Liver (tissue), 9 donors: ENCODE measurements around the gene XPNPEP1. TPM values are rescaled to one million over a fixed set of nuclear protein-coding genes. Genes with fewer than 3 reads are reported as not detected.

Experiments used
- DNase-seq: peaks from one replicate; pipeline ENCODE4 v3.0.0-alpha.2; 2017; ENCODE audit warnings: low spot score
- H3K27ac ChIP-seq, 2 donors: one replicate each; pipeline ENCODE4 v1.7.0; 2013; ENCODE audit warnings: inconsistent platforms in 2 of 2, low read length in 2 of 2, control low read depth in 1 of 2, low read depth in 1 of 2, mild to moderate bottlenecking in 1 of 2
- H3K27me3 ChIP-seq, 4 donors: one replicate each; pipeline versions ENCODE4 v1.6.1 to v1.7.0; 2013; ENCODE audit warnings: low read length in 3 of 4, inconsistent platforms in 1 of 4, mild to moderate bottlenecking in 1 of 4, moderate library complexity in 1 of 4; ENCODE audit not compliant: control insufficient read depth in 4 of 4, insufficient read depth in 4 of 4
- H3K36me3 ChIP-seq, 4 donors: one replicate each; pipeline versions ENCODE4 v1.6.1 to v1.7.0; 2013; ENCODE audit warnings: low read length in 3 of 4, mild to moderate bottlenecking in 3 of 4, low read depth in 1 of 4, moderate library complexity in 1 of 4; ENCODE audit not compliant: control insufficient read depth in 4 of 4, insufficient read depth in 3 of 4
- H3K4me1 ChIP-seq, 4 donors: one replicate each; pipeline versions ENCODE4 v1.6.1 to v1.7.0; 2013; ENCODE audit warnings: low read length in 3 of 4, mild to moderate bottlenecking in 3 of 4, moderate library complexity in 1 of 4; ENCODE audit not compliant: control insufficient read depth in 4 of 4, insufficient read depth in 4 of 4
- H3K4me3 ChIP-seq, 3 donors: one replicate each; pipeline versions ENCODE4 v1.6.1 to v1.7.0; 2013; ENCODE audit warnings: low read length in 3 of 3, control low read depth in 1 of 3, low read depth in 1 of 3, mild to moderate bottlenecking in 1 of 3
- H3K9ac ChIP-seq, 2 donors: one replicate each; pipeline ENCODE4 v1.7.0; 2013; ENCODE audit warnings: low read length in 2 of 2, mild to moderate bottlenecking in 2 of 2, moderate library complexity in 2 of 2, control low read depth in 1 of 2, low read depth in 1 of 2
- H3K9me3 ChIP-seq, 4 donors: one replicate each; pipeline versions ENCODE4 v1.6.1 to v1.7.0; 2013; ENCODE audit warnings: low read length in 3 of 4; ENCODE audit not compliant: control insufficient read depth in 4 of 4
- ATF3 ChIP-seq: IDR thresholded peaks from 2 replicates; pipeline ENCODE4 v1.6.1; 2016; ENCODE audit warnings: antibody characterized with exemption
- CTCF ChIP-seq: fragments of 150-350 bp; IDR thresholded peaks from 2 replicates; pipeline ENCODE4 v1.5.1; 2017; ENCODE audit warnings: improper control_type of control experiment, low read depth, low read length; ENCODE audit not compliant: missing input control
- EGR1 ChIP-seq, 2 donors: IDR thresholded peaks; 2 replicates each; pipeline ENCODE4 v1.6.1; 2016 to 2018; ENCODE audit warnings: antibody characterized with exemption in 2 of 2, low read depth in 2 of 2
- FOXA1 ChIP-seq: IDR thresholded peaks from 2 replicates; pipeline ENCODE4 v1.6.1; 2016; ENCODE audit warnings: antibody characterized with exemption
- FOXA2 ChIP-seq: IDR thresholded peaks from 2 replicates; pipeline ENCODE4 v1.6.1; 2016; ENCODE audit warnings: antibody characterized with exemption
- GABPA ChIP-seq, 2 donors: IDR thresholded peaks in 1 of 2; conservative IDR thresholded peaks in 1 of 2; 2 replicates each; pipeline ENCODE4 v1.6.1; 2016; ENCODE audit warnings: antibody characterized with exemption in 2 of 2, mild to moderate bottlenecking in 1 of 2, moderate library complexity in 1 of 2
- HNF4A ChIP-seq, 2 donors: conservative IDR thresholded peaks; 2 replicates each; pipeline ENCODE4 v1.6.1; 2016; ENCODE audit warnings: antibody characterized with exemption in 2 of 2, mild to moderate bottlenecking in 2 of 2
- HNF4G ChIP-seq: IDR thresholded peaks from 2 replicates; pipeline ENCODE4 v1.6.1; 2016; ENCODE audit warnings: antibody characterized with exemption
- JUND ChIP-seq, 2 donors: IDR thresholded peaks; 2 replicates each; pipeline ENCODE4 v1.6.1; 2016; ENCODE audit warnings: antibody characterized with exemption in 2 of 2
- NR2F2 ChIP-seq: IDR thresholded peaks from 2 replicates; pipeline ENCODE4 v1.6.1; 2016; ENCODE audit warnings: antibody characterized with exemption
- RAD21 ChIP-seq, 2 donors: IDR thresholded peaks; 2 replicates each; pipeline ENCODE4 v1.6.1; 2016; ENCODE audit warnings: antibody characterized with exemption in 2 of 2, mild to moderate bottlenecking in 2 of 2
- RXRA ChIP-seq, 2 donors: IDR thresholded peaks; 2 replicates each; pipeline ENCODE4 v1.6.1; 2017 to 2018; ENCODE audit warnings: antibody characterized with exemption in 2 of 2, mild to moderate bottlenecking in 1 of 2
- SP1 ChIP-seq: IDR thresholded peaks from 2 replicates; pipeline ENCODE4 v1.6.1; 2018; ENCODE audit warnings: antibody characterized with exemption, mild to moderate bottlenecking
- TAF1 ChIP-seq: conservative IDR thresholded peaks from 2 replicates; pipeline ENCODE4 v1.6.1; 2016; ENCODE audit warnings: antibody characterized with exemption, mild to moderate bottlenecking
- YY1 ChIP-seq: IDR thresholded peaks from 2 replicates; pipeline ENCODE4 v1.6.1; 2016; ENCODE audit warnings: antibody characterized with exemption, mild to moderate bottlenecking
- ZBTB33 ChIP-seq: IDR thresholded peaks from 2 replicates; pipeline ENCODE4 v1.6.1; 2016; ENCODE audit warnings: antibody characterized with exemption
- WGBS: extraction: QIAGEN DNeasy Blood & Tissue Kit; methylation state at CpG from one replicate; pipeline ENCODE4 v1.1.7; 2013; 5-methylcytosine and 5-hydroxymethylcytosine counted together
- polyA plus RNA-seq, 2 donors: library from polyadenylated mRNA; stranded (reverse) in 1 of 2; unstranded in 1 of 2; fragments of 200-250 nt in 1 of 2; fragments of >200 nt in 1 of 2; fragmentation: Nextera tagmentation in 1 of 2; extraction: Ambion mirVana in 1 of 2; gene quantifications; one replicate each; pipeline versions ENCODE4 v1.2.1 to v1.2.3, GENCODE V29; 2013 to 2015
- total RNA-seq, 2 donors: library from RNA; depleted of rRNA; stranded (reverse); fragments of >200 nt; gene quantifications; one replicate each; pipeline ENCODE4 v1.2.3, GENCODE V29; 2014
- TF ChIP-seq, protein P1 (sequence below): IDR thresholded peaks from 2 replicates; pipeline ENCODE4 v1.6.1; 2016; ENCODE audit warnings: antibody characterized with exemption
- TF ChIP-seq, protein P2 (sequence below): IDR thresholded peaks from 2 replicates; pipeline ENCODE4 v1.6.1; 2016; ENCODE audit warnings: antibody characterized with exemption, mild to moderate bottlenecking
- donor health status: healthy.
- donor health status: healthy.
- donor health status: healthy.
- donor health status: healthy.
- donor health status: healthy.

XPNPEP1 gene
- total and polyA plus RNA-seq, 4 donors: 9.1 to 38.1 (median 27.3) TPM

GRCh38 chr10:109968953-109969759 is 45.8 kb upstream of the XPNPEP1 start:
- DNase-seq: no peak
- no peaks in the 10 kb centered on the region for H3K9me3 ChIP-seq
- TF ChIP-seq CTCF (no peak), YY1 (no peak), TAF1 (no peak), ZBTB33 (no peak)
- H3K4me1 ChIP-seq: peaks cover 0 to 25% (median 17%) of the 10 kb centered on the region in 4 donors
- H3K36me3 ChIP-seq: no peaks in the 10 kb centered on the region
- H3K27me3 ChIP-seq: peaks cover 0 to 2% (median 0%) of the 10 kb centered on the region in 4 donors
- WGBS: 86% methylated on average over 14 of the region's 14 CpGs
- no peak overlapping the region for H3K27ac ChIP-seq
- H3K4me3 ChIP-seq: no peak overlapping the region
- no peak overlapping the region for H3K9ac ChIP-seq

DNA sequence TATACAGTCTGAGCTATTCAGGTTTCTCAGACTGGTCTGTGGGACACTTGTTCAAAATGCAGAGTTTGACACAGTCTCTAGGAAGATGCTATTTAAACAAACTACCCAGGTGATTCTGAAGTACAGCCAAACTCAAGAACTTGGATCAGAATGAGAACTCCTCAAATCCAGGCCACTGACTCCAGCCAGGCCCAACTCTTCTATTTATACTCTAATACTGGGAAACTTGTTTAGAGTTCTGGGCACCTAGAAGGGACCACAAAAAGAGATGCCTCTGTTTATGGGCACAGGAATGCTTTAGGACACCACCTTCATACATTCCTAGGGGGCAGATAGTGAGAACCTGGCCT is 44.4 kb upstream of the XPNPEP1 start:
- H3K27ac ChIP-seq: peak overlapping the region; percentile 21 to 32
- peaks cover 0 to 24% (median 17%) of the 10 kb centered on the region in 4 donors for H3K4me1 ChIP-seq
- no peaks in the 10 kb centered on the region for H3K9me3 ChIP-seq
- no peaks in the 10 kb centered on the region for H3K36me3 ChIP-seq
- no peak for TF ChIP-seq RXRA (IDR thresholded peaks at IDR 0.05)
- no peak for TF ChIP-seq RAD21 (IDR thresholded peaks at IDR 0.05)
- TF ChIP-seq, protein P1, sequence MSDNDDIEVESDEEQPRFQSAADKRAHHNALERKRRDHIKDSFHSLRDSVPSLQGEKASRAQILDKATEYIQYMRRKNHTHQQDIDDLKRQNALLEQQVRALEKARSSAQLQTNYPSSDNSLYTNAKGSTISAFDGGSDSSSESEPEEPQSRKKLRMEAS: no peak
- TF ChIP-seq HNF4G: no peak
- no peak for TF ChIP-seq YY1
- TF ChIP-seq TAF1: no peak
- TF ChIP-seq GABPA (IDR thresholded peaks at IDR 0.05 in 1 of 2, conservative IDR thresholded peaks at IDR 0.05 in 1 of 2): no peak
- TF ChIP-seq HNF4A (conservative IDR thresholded peaks at IDR 0.05): no peak
- TF ChIP-seq JUND (IDR thresholded peaks at IDR 0.05): no peak
- TF ChIP-seq FOXA1: no peak
- TF ChIP-seq, protein P2, sequence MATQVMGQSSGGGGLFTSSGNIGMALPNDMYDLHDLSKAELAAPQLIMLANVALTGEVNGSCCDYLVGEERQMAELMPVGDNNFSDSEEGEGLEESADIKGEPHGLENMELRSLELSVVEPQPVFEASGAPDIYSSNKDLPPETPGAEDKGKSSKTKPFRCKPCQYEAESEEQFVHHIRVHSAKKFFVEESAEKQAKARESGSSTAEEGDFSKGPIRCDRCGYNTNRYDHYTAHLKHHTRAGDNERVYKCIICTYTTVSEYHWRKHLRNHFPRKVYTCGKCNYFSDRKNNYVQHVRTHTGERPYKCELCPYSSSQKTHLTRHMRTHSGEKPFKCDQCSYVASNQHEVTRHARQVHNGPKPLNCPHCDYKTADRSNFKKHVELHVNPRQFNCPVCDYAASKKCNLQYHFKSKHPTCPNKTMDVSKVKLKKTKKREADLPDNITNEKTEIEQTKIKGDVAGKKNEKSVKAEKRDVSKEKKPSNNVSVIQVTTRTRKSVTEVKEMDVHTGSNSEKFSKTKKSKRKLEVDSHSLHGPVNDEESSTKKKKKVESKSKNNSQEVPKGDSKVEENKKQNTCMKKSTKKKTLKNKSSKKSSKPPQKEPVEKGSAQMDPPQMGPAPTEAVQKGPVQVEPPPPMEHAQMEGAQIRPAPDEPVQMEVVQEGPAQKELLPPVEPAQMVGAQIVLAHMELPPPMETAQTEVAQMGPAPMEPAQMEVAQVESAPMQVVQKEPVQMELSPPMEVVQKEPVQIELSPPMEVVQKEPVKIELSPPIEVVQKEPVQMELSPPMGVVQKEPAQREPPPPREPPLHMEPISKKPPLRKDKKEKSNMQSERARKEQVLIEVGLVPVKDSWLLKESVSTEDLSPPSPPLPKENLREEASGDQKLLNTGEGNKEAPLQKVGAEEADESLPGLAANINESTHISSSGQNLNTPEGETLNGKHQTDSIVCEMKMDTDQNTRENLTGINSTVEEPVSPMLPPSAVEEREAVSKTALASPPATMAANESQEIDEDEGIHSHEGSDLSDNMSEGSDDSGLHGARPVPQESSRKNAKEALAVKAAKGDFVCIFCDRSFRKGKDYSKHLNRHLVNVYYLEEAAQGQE: no peak
- TF ChIP-seq EGR1 (IDR thresholded peaks at IDR 0.05; ENCODE audit: low read depth in 2 of 2): no peak
- TF ChIP-seq ATF3: no peak
- no peak for TF ChIP-seq CTCF
- no peak for TF ChIP-seq FOXA2
- TF ChIP-seq ZBTB33: no peak
- TF ChIP-seq SP1: no peak
- TF ChIP-seq NR2F2: no peak
- H3K9ac ChIP-seq: no peak overlapping the region
- H3K27me3 ChIP-seq: peaks cover 0 to 2% (median 0%) of the 10 kb centered on the region in 4 donors
- no peak overlapping the region for H3K4me3 ChIP-seq
- no peak for DNase-seq
